IMR-90 (cell line): ENCODE measurements around the gene DUSP28. TPM values are rescaled to one million over a fixed set of nuclear protein-coding genes. Genes with fewer than 3 reads are reported as not detected.

Experiments used
- ATAC-seq: fragments of 200-7000 bp; cut with Tn5 transposase; 2 replicates; pipeline ENCODE4 v1.9.1; 2020; ENCODE audit warnings: low read depth, mild to moderate bottlenecking, moderate library complexity
- BruUV-seq: library from RNA; stranded (reverse); fragments of 400-500 nt; replicated peaks from 2 replicates; lab custom pipeline; 2021; lab: Mats Ljungman, UMichigan
- CTCF ChIA-PET: fragments of 300-600 bp; formaldehyde crosslinking; extraction: SDS; loops from one replicate; lab custom pipeline; 2021; ENCODE audit warnings: antibody characterized with exemption; lab: Yijun Ruan, JAX
- POLR2A ChIA-PET: fragments of 300-600 bp; sonication (Branson Sonifier 250); formaldehyde crosslinking; loops from one replicate; lab custom pipeline; 2022; ENCODE audit warnings: antibody characterized with exemption; ENCODE audit not compliant: unreplicated experiment; lab: Charles Lee
- DNase-seq: peaks from one replicate; pipeline ENCODE4 v3.0.0; 2013
- H2AFZ ChIP-seq: replicated peaks from 2 replicates; pipeline ENCODE3; 2013; ENCODE audit warnings: low read length, mild to moderate bottlenecking; ENCODE audit not compliant: poor library complexity
- H2AK5ac ChIP-seq: 2 replicates; pipeline ENCODE4 v1.6.1; 2013; ENCODE audit warnings: low read depth, low read length, inconsistent platforms
- H2AK9ac ChIP-seq: replicated peaks from 2 replicates; pipeline ENCODE3; 2013; ENCODE audit warnings: mild to moderate bottlenecking, low read depth, low read length, moderate library complexity; ENCODE audit not compliant: poor library complexity
- H2BK120ac ChIP-seq: 2 replicates; pipeline ENCODE4 v1.6.1; 2013; ENCODE audit warnings: low read depth, low read length, inconsistent platforms
- H2BK15ac ChIP-seq: 3 replicates; pipeline ENCODE4 v1.6.1; 2013; ENCODE audit warnings: low read depth, low read length, inconsistent platforms
- H2BK20ac ChIP-seq: 2 replicates; pipeline ENCODE4 v1.6.1; 2013; ENCODE audit warnings: low read depth, mild to moderate bottlenecking, inconsistent platforms, low read length, moderate library complexity
- H2BK5ac ChIP-seq: 2 replicates; pipeline ENCODE4 v1.6.1; 2013; ENCODE audit warnings: mild to moderate bottlenecking, low read depth, low read length, inconsistent platforms; ENCODE audit not compliant: poor library complexity, severe bottlenecking
- H3K14ac ChIP-seq: replicated peaks from 2 replicates; pipeline ENCODE4 v1.6.1; 2013; ENCODE audit warnings: low read depth, low read length, inconsistent platforms
- H3K18ac ChIP-seq: 2 replicates; pipeline ENCODE4 v1.6.1; 2013; ENCODE audit warnings: low read depth, low read length, control low read depth
- H3K23ac ChIP-seq: 2 replicates; pipeline ENCODE4 v1.6.1; 2013; ENCODE audit warnings: low read depth, low read length, inconsistent platforms
- H3K27ac ChIP-seq: 2 replicates; pipeline ENCODE4 v1.5.1; 2013; ENCODE audit warnings: mild to moderate bottlenecking, control low read depth, low read length; ENCODE audit not compliant: insufficient read depth
- H3K27me3 ChIP-seq: 2 replicates; pipeline ENCODE4 v1.6.1; 2013; ENCODE audit warnings: low read length; ENCODE audit not compliant: control insufficient read depth, insufficient read depth
- H3K36me3 ChIP-seq: 2 replicates; pipeline ENCODE4 v1.6.1; 2013; ENCODE audit warnings: low read length, mixed read lengths; ENCODE audit not compliant: control insufficient read depth, insufficient read depth
- H3K4ac ChIP-seq: 2 replicates; pipeline ENCODE4 v1.6.1; 2013; ENCODE audit warnings: low read depth, low read length, inconsistent platforms
- H3K4me1 ChIP-seq: 2 replicates; pipeline ENCODE4 v1.6.1; 2013; ENCODE audit warnings: low read length, mixed read lengths; ENCODE audit not compliant: control insufficient read depth, insufficient read depth
- H3K4me2 ChIP-seq: 2 replicates; pipeline ENCODE4 v1.6.1; 2013; ENCODE audit warnings: low read depth, mild to moderate bottlenecking, control low read depth, low read length, moderate library complexity
- H3K4me3 ChIP-seq: 2 replicates; pipeline ENCODE4 v1.5.1; 2013; ENCODE audit warnings: low read depth, mild to moderate bottlenecking, control low read depth, low read length, moderate library complexity; ENCODE audit not compliant: insufficient read depth
- H3K56ac ChIP-seq: 2 replicates; pipeline ENCODE4 v1.6.1; 2013; ENCODE audit warnings: low read length, inconsistent platforms; ENCODE audit not compliant: insufficient read depth; ENCODE audit errors: extremely low read depth
- H3K79me1 ChIP-seq, 2 experiments: 2 replicates each; pipeline ENCODE4 v1.6.1; 2013; ENCODE audit warnings: low read length in 2 of 2, inconsistent platforms in 1 of 2, low read depth in 1 of 2
- H3K9ac ChIP-seq: 2 replicates; pipeline ENCODE4 v1.6.1; 2013; ENCODE audit warnings: low read depth, low read length, control low read depth
- H3K9me1 ChIP-seq: 2 replicates; pipeline ENCODE4 v1.6.1; 2013; ENCODE audit warnings: low read length, inconsistent platforms; ENCODE audit not compliant: insufficient read depth
- H3K9me3 ChIP-seq: 2 replicates; pipeline ENCODE4 v1.6.1; 2013; ENCODE audit warnings: low read length; ENCODE audit not compliant: control insufficient read depth, insufficient read depth
- H4K20me1 ChIP-seq: 2 replicates; pipeline ENCODE4 v1.6.1; 2013; ENCODE audit warnings: low read length, inconsistent platforms; ENCODE audit not compliant: insufficient read depth
- H4K5ac ChIP-seq: 2 replicates; pipeline ENCODE4 v1.6.1; 2013; ENCODE audit warnings: mild to moderate bottlenecking, low read depth, low read length, control low read depth
- H4K8ac ChIP-seq, 2 experiments: 2 replicates each; pipeline ENCODE4 v1.6.1; 2013; ENCODE audit warnings: low read depth in 2 of 2, low read length in 2 of 2, control low read depth in 1 of 2, inconsistent platforms in 1 of 2
- H4K91ac ChIP-seq: 2 replicates; pipeline ENCODE4 v1.6.1; 2013; ENCODE audit warnings: low read depth, low read length, inconsistent platforms; ENCODE audit not compliant: insufficient read depth
- CEBPB ChIP-seq: IDR thresholded peaks from 2 replicates; pipeline ENCODE4 v1.6.1; 2012; ENCODE audit warnings: low read depth, low read length, improper control_type of control experiment
- CHD1 ChIP-seq: IDR thresholded peaks from 2 replicates; pipeline ENCODE4 v1.6.1; 2012; ENCODE audit warnings: low read depth, low read length, improper control_type of control experiment
- FOS ChIP-seq: fragments of 150-350 bp; IDR thresholded peaks from 2 replicates; pipeline ENCODE4 v1.6.1; 2016; ENCODE audit warnings: low read depth, low read length
- MXI1 ChIP-seq: IDR thresholded peaks from 2 replicates; pipeline ENCODE4 v1.6.1; 2012; ENCODE audit warnings: low read depth, mild to moderate bottlenecking, low read length, moderate library complexity, borderline replicate concordance
- RAD21 ChIP-seq: IDR thresholded peaks from 2 replicates; pipeline ENCODE4 v1.6.1; 2012; ENCODE audit warnings: low read length, improper control_type of control experiment
- SMC3 ChIP-seq: fragments of 150-350 bp; IDR thresholded peaks from 2 replicates; pipeline ENCODE4 v1.6.1; 2016; ENCODE audit warnings: low read depth, mild to moderate bottlenecking, antibody characterized with exemption, low read length, moderate library complexity
- WGBS, 2 experiments: methylation state at CpG; one replicate each; pipeline versions ENCODE4 v1.1.5 to v1.1.7; 2013; ENCODE audit warnings: missing lambda C conversion rate in 2 of 2; ENCODE audit not compliant: insufficient read length in 1 of 2; ENCODE audit errors: extremely low coverage in 2 of 2; 5-methylcytosine and 5-hydroxymethylcytosine counted together
- dilution Hi-C: fragments of 300-500 bp; cut with HindIII; formaldehyde crosslinking; loops from one replicate; pipeline ENCODE4 v1.14.3; 2018; ENCODE audit warnings: low sequenced_read_pairs; ENCODE audit not compliant: unreplicated experiment
- in situ Hi-C: fragments of 300-500 bp; cut with MboI; formaldehyde crosslinking; loops from 3 replicates; pipeline ENCODE4 v1.14.3; 2019; ENCODE audit warnings: low sequenced_read_pairs, inconsistent platforms, mixed read lengths
- intact Hi-C: fragments of 100-400 bp; cut with micrococcal nuclease; formaldehyde crosslinking; loops from 2 replicates; pipeline ENCODE4 v1.10.0; 2022
- polyA plus RNA-seq, 3 experiments: library from polyadenylated mRNA; depleted of rRNA; stranded (reverse); fragments of >200 nt; gene quantifications; 2 replicates each; pipeline ENCODE4 v1.2.3, GENCODE V29; 2012; ENCODE audit warnings: low replicate concordance in 1 of 3
- total RNA-seq: library from RNA; depleted of rRNA; stranded (reverse); fragments of >200 nt; gene quantifications from 2 replicates; pipeline ENCODE4 v1.2.3, GENCODE V29; 2012
- TF ChIP-seq, protein P1 (sequence below): conservative IDR thresholded peaks from 2 replicates; pipeline ENCODE4 v1.5.1; 2012; ENCODE audit warnings: mild to moderate bottlenecking, low read depth, low read length, improper control_type of control experiment

Gene DUSP28
- total and polyA plus RNA-seq, 2 of the 4 experiments (the other 2 are of a cell fraction): 1.1 to 3.3 TPM

DNA sequence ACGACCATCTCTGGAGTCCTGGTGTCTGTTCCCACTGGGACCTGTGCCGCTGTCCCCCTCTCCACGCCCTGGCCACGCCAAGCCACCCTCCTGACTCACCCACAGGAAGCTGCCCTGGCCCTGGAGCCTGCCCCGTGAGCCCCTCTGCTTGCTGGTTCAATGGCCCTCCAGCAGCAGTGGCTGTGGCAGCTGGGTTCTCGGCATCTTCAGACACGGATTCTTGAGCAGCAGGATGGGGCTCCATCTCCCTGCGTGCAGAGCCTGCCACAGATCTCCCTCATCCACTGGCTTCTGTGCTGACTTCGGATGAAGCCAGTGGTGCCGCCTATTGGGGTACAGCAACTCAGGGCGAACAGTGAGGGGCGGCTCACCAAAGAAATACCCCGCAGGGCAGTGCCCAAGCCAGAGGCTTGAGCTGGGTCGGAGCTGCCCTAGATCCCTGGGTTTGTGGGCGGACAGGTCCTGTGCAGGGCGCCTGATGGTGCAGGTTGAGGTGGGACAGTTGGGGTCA is 40.3 kb downstream of the DUSP28 start:
- Histone ChIP-seq H3K14ac (no peak overlapping the region), H3K4ac (no peak overlapping the region), H2AFZ (no peak overlapping the region), H3K79me1 (no peaks in the 10 kb centered on the region), H3K36me3 (peaks cover 19% of the 10 kb centered on the region), H3K9me3 (no peaks in the 10 kb centered on the region), H2BK5ac (no peak overlapping the region), H3K27ac (no peak overlapping the region), H2BK120ac (no peak overlapping the region), H4K5ac (no peak overlapping the region), H3K4me1 (no peaks in the 10 kb centered on the region), H3K4me2 (no peak overlapping the region), H4K20me1 (no peaks in the 10 kb centered on the region), H2AK9ac (no peak overlapping the region), H3K4me3 (no peak overlapping the region), H3K23ac (no peak overlapping the region), H4K91ac (no peak overlapping the region), H2AK5ac (no peak overlapping the region), H3K18ac (no peak overlapping the region), H3K9ac (no peak overlapping the region), H3K9me1 (no peaks in the 10 kb centered on the region; the same call in 1 of the 2 replicates), H2BK15ac (no peak overlapping the region), H2BK20ac (no peak overlapping the region), H3K56ac (no peak overlapping the region), H4K8ac (no peak overlapping the region), H3K27me3 (no peaks in the 10 kb centered on the region)
- POLR2A ChIA-PET: no interaction called here
- dilution Hi-C loops (no loop called here), intact Hi-C loops (no loop called here), in situ Hi-C loops (no loop called here)
- ATAC-seq (no peak), DNase-seq (no peak)
- BruUV-seq: no TSS peak
- WGBS, 2 experiments: 100% methylated on average over 3 of the region's 16 CpGs; no CpG with 5 or more reads in 1 of the 2 experiments
- CTCF ChIA-PET: no interaction called here
- TF ChIP-seq CEBPB (no peak), SMC3 (no peak), CHD1 (no peak), MXI1 (no peak), RAD21 (no peak), FOS (no peak)
- TF ChIP-seq, protein P1, sequence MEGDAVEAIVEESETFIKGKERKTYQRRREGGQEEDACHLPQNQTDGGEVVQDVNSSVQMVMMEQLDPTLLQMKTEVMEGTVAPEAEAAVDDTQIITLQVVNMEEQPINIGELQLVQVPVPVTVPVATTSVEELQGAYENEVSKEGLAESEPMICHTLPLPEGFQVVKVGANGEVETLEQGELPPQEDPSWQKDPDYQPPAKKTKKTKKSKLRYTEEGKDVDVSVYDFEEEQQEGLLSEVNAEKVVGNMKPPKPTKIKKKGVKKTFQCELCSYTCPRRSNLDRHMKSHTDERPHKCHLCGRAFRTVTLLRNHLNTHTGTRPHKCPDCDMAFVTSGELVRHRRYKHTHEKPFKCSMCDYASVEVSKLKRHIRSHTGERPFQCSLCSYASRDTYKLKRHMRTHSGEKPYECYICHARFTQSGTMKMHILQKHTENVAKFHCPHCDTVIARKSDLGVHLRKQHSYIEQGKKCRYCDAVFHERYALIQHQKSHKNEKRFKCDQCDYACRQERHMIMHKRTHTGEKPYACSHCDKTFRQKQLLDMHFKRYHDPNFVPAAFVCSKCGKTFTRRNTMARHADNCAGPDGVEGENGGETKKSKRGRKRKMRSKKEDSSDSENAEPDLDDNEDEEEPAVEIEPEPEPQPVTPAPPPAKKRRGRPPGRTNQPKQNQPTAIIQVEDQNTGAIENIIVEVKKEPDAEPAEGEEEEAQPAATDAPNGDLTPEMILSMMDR: no peak
